OCI-LY7 (cell line): ENCODE results near the gene C16orf74. TPM values are rescaled to one million over a fixed set of nuclear protein-coding genes. Genes with fewer than 3 reads are reported as not detected.

Experiments
- BruUV-seq: library from RNA; stranded (reverse); fragments of 400-500 nt; replicated peaks from 2 replicates; lab custom pipeline; 2021; lab: Mats Ljungman, UMichigan
- CTCF ChIA-PET: fragments of 300-600 bp; sonication (Branson Sonifier 250); formaldehyde crosslinking; loops from one replicate; lab custom pipeline; 2022; ENCODE audit warnings: antibody characterized with exemption; ENCODE audit not compliant: unreplicated experiment; lab: Charles Lee
- POLR2A ChIA-PET: fragments of 300-600 bp; sonication (Branson Sonifier 250); formaldehyde crosslinking; loops from one replicate; lab custom pipeline; 2022; ENCODE audit warnings: antibody characterized with exemption; lab: Charles Lee
- DNase-seq: peaks from one replicate; pipeline ENCODE4 v3.0.0-alpha.2; 2015; ENCODE audit warnings: low spot score
- H2AFZ ChIP-seq: fragments of 200-600 bp; sonication (generic), shearing (Covaris generic); 2 replicates; pipeline ENCODE4 v1.6.1; 2014; ENCODE audit warnings: mild to moderate bottlenecking, antibody characterized with exemption, low read length, moderate library complexity
- H3K27ac ChIP-seq: fragments of 200-600 bp; sonication (generic); 2 replicates; pipeline ENCODE4 v1.5.1; 2014; ENCODE audit warnings: mixed run types, low read depth, mild to moderate bottlenecking, moderate library complexity, low read length, inconsistent platforms; ENCODE audit not compliant: poor library complexity, severe bottlenecking
- H3K36me3 ChIP-seq: fragments of 200-600 bp; sonication (generic); 2 replicates; pipeline ENCODE4 v1.6.1; 2014; ENCODE audit warnings: mild to moderate bottlenecking, antibody characterized with exemption, low read length, moderate library complexity, mixed read lengths; ENCODE audit not compliant: insufficient read depth
- H3K4me1 ChIP-seq: fragments of 200-600 bp; sonication (generic); 2 replicates; pipeline ENCODE4 v1.5.1; 2014; ENCODE audit warnings: mild to moderate bottlenecking, low read length; ENCODE audit not compliant: insufficient read depth, poor library complexity, severe bottlenecking
- H3K4me2 ChIP-seq: fragments of 200-600 bp; sonication (generic); 2 replicates; pipeline ENCODE4 v1.6.1; 2014; ENCODE audit warnings: mild to moderate bottlenecking, low read length
- H3K4me3 ChIP-seq: fragments of 200-600 bp; sonication (generic); 2 replicates; pipeline ENCODE4 v1.5.1; 2014; ENCODE audit warnings: mild to moderate bottlenecking, low read depth, low read length; ENCODE audit not compliant: poor library complexity, severe bottlenecking
- H3K79me2 ChIP-seq: fragments of 200-600 bp; sonication (generic); 2 replicates; pipeline ENCODE4 v1.6.1; 2016; ENCODE audit warnings: low read depth, mild to moderate bottlenecking, low read length, moderate library complexity, mixed read lengths; ENCODE audit not compliant: insufficient read depth
- H3K9me2 ChIP-seq: fragments of 200-600 bp; sonication (generic); 2 replicates; pipeline ENCODE4 v1.6.1; 2016; ENCODE audit warnings: mild to moderate bottlenecking, low read length, mixed read lengths; ENCODE audit not compliant: insufficient read depth
- H3K9me3 ChIP-seq: fragments of 200-600 bp; sonication (generic); 2 replicates; pipeline ENCODE4 v1.6.1; 2014; ENCODE audit warnings: mild to moderate bottlenecking, mixed run types, low read length, mixed read lengths
- H4K20me1 ChIP-seq: fragments of 200-600 bp; sonication (generic); 2 replicates; pipeline ENCODE4 v1.6.1; 2014; ENCODE audit warnings: mild to moderate bottlenecking, antibody characterized with exemption, low read length, moderate library complexity, mixed read lengths; ENCODE audit not compliant: insufficient read depth
- EZH2phosphoT487 ChIP-seq: fragments of 200-600 bp; sonication (generic); IDR thresholded peaks from 2 replicates; pipeline ENCODE4 v1.6.1; 2018; ENCODE audit warnings: low read depth, borderline replicate concordance, mild to moderate bottlenecking, mixed run types, antibody characterized with exemption, low read length, moderate library complexity, mixed read lengths
- intact Hi-C: fragments of 100-400 bp; cut with micrococcal nuclease; formaldehyde crosslinking; loops from one replicate; pipeline ENCODE4 v1.10.0; 2022; ENCODE audit not compliant: unreplicated experiment
- total RNA-seq, 2 experiments: library from RNA; depleted of rRNA in 1 of 2; stranded (reverse); fragments of >200 nt in 1 of 2; shearing (Covaris generic) in 1 of 2; gene quantifications; 2 replicates each; pipeline ENCODE4 v1.2.3, GENCODE V29; 2014 to 2022
- TF ChIP-seq, protein P1 (sequence below): fragments of 200-600 bp; sonication (generic); conservative IDR thresholded peaks from 2 replicates; pipeline ENCODE4 v1.5.1; 2014; ENCODE audit warnings: mild to moderate bottlenecking, antibody characterized with exemption, low read length, moderate library complexity, mixed read lengths

Gene C16orf74
- total RNA-seq, 2 experiments from 2014 or later = 6.8 to 9.7 TPM

DNA sequence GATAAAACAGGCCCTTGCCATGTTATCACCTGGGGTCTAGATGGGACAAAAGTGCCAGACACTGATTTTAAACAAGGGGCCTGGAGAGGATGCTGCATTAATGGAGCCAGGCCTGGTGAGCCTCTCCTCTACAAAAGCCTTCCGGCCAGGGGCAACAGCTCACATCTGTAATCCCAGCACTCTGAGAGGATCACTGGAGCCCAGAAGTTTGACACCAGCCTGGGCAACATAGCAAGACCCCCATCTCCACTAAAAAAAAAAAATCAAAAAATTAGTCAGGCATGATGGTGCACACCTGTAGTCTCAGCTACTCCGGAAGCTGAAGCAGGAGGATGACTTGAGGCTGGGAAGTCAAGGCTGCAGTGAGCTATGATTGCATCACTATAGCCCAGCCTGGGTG, 65.6 kb downstream of the C16orf74 start:
- peaks cover 15% of the 10 kb centered on the region for H4K20me1 ChIP-seq
- POLR2A ChIA-PET = interaction anchor here (0.6 to 1.9 kb wide), 7 partner anchors 9 to 447 kb away, joined by 3 to 9 read pairs (median 3); no protein-coding TSS in a partner anchor
- peak overlapping the region; percentile 90 for H3K27ac ChIP-seq
- peak overlapping the region; percentile 95 for H3K4me2 ChIP-seq
- CTCF ChIA-PET = interaction anchor here (0.6 to 1.4 kb wide), 2 partner anchors 34 to 134 kb away, joined by 3 to 5 read pairs; no protein-coding TSS in a partner anchor
- H2AFZ ChIP-seq = no peak overlapping the region
- DNase-seq = peak; percentile 89
- no peaks in the 10 kb centered on the region for H3K9me3 ChIP-seq
- peaks cover 70% of the 10 kb centered on the region for H3K36me3 ChIP-seq
- H3K9me2 ChIP-seq = no peaks in the 10 kb centered on the region
- H3K4me1 ChIP-seq = peaks cover 51% of the 10 kb centered on the region
- H3K4me3 ChIP-seq = peak overlapping the region; percentile 87
- no TSS peak for BruUV-seq
- TF ChIP-seq, protein P1, sequence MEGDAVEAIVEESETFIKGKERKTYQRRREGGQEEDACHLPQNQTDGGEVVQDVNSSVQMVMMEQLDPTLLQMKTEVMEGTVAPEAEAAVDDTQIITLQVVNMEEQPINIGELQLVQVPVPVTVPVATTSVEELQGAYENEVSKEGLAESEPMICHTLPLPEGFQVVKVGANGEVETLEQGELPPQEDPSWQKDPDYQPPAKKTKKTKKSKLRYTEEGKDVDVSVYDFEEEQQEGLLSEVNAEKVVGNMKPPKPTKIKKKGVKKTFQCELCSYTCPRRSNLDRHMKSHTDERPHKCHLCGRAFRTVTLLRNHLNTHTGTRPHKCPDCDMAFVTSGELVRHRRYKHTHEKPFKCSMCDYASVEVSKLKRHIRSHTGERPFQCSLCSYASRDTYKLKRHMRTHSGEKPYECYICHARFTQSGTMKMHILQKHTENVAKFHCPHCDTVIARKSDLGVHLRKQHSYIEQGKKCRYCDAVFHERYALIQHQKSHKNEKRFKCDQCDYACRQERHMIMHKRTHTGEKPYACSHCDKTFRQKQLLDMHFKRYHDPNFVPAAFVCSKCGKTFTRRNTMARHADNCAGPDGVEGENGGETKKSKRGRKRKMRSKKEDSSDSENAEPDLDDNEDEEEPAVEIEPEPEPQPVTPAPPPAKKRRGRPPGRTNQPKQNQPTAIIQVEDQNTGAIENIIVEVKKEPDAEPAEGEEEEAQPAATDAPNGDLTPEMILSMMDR = no peak
- TF ChIP-seq EZH2phosphoT487 = no peak
- H3K79me2 ChIP-seq = peaks cover 59% of the 10 kb centered on the region
- intact Hi-C loops = loop anchor here (5.0 kb wide), 1 partner anchor 217 kb away; no protein-coding TSS in a partner anchor

DNA sequence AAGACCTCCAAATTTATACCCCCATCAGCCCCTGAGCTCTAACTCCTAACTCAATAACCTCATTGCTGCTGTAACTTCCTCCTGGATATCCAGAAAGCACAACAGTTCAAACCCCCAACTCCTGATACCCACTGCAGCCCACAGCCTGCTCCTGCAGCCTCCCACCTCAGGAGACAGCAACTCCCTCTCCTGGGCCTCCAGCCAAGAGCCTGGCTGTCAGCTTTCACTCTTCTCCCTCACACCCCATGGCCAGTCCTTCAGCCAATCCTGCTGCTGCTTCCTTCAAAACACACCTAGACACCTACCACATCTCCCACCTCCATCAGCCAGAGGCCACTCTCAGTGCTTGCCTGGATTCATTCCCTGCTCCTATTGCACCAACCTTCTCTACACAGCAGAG, 67.5 kb downstream of the C16orf74 start:
- Histone ChIP-seq H3K4me3 (no peak overlapping the region), H3K27ac (no peak overlapping the region), H3K9me3 (no peaks in the 10 kb centered on the region), H3K4me1 (peaks cover 41% of the 10 kb centered on the region), H3K4me2 (peak overlapping the region; percentile 5; the same call in 1 of the 2 replicates), H3K36me3 (peaks cover 89% of the 10 kb centered on the region), H4K20me1 (peaks cover 15% of the 10 kb centered on the region), H3K9me2 (no peaks in the 10 kb centered on the region), H2AFZ (no peak overlapping the region), H3K79me2 (peaks cover 55% of the 10 kb centered on the region)
- no peak for DNase-seq
- TF ChIP-seq, protein P1 = no peak
- TF ChIP-seq EZH2phosphoT487 = no peak
- POLR2A ChIA-PET = no interaction called here
- CTCF ChIA-PET = no interaction called here
- BruUV-seq = no TSS peak
- intact Hi-C loops = no loop called here

DNA sequence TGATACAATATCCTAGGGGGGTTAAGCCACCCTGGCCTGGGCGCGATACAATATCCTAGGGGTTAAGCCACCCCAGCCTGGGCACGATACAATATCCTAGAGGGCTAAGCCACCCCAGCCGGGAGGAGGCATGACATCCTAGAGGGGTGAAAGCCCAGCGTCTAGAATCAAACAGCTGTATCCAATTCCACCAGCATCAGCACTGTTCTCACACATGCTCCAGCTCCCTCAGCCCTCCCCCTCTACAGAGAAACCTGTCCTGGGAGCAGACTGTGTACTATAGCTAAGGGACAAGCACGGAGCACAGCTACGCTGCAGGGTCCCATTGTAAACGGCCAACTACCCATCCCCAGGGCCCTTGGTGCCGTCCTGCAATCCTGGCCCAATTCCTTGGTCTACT, 68.4 kb downstream of the C16orf74 start:
- no TSS peak for BruUV-seq
- POLR2A ChIA-PET = no interaction called here
- peaks cover 93% of the 10 kb centered on the region for H3K36me3 ChIP-seq
- H3K4me1 ChIP-seq = peaks cover 41% of the 10 kb centered on the region
- no peak overlapping the region for H3K27ac ChIP-seq
- intact Hi-C loops = no loop called here
- H3K9me2 ChIP-seq = no peaks in the 10 kb centered on the region
- no peak overlapping the region for H3K4me3 ChIP-seq
- no peak for DNase-seq
- no peaks in the 10 kb centered on the region for H3K9me3 ChIP-seq
- peaks cover 47% of the 10 kb centered on the region for H3K79me2 ChIP-seq
- H2AFZ ChIP-seq = no peak overlapping the region
- H4K20me1 ChIP-seq = peaks cover 15% of the 10 kb centered on the region
- TF ChIP-seq EZH2phosphoT487 = no peak
- TF ChIP-seq, protein P1 = no peak
- no peak overlapping the region for H3K4me2 ChIP-seq
- CTCF ChIA-PET = no interaction called here
